ENCODE measurements around the gene TNFSF12. TPM values are rescaled to one million over a fixed set of nuclear protein-coding genes. Genes with fewer than 3 reads are reported as not detected.

The TNFSF12 gene
- total and polyA plus RNA-seq, 9 of the 15 experiments (the other 6 are each of a cell fraction or from before 2014, with no cell fraction given), result 0.03 to 0.95 (median 0.19) TPM; not detected in 3

DNA sequence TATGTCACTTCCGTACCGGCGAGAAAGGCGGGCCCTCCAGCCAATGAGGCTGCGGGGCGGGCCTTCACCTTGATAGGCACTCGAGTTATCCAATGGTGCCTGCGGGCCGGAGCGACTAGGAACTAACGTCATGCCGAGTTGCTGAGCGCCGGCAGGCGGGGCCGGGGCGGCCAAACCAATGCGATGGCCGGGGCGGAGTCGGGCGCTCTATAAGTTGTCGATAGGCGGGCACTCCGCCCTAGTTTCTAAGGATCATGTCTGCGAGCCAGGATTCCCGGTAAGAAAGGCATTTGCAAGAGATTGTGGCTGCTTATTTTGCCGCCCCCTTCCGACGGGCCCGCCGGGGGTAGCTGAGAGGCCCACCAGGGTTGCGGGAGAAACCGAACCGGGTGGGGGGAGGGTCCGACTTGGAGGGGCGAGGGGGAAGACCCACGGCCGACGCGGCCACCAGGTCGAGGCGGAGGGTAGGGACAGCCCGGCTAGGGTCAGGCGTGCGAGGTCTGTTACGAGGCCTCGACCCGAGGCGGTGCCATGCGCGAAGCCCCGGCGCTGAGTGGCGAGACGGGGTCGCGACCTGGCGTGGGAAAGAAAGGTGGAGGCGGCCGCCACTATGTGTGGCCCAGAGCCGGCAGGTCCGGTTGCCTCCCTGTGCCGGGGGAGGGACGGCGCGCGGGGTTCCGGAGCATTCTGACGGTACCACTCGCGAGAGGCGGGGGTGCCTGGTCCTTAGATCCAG is 23.9 kb downstream of the TNFSF12 start (continued):
- TF ChIP-seq, protein P1, sequence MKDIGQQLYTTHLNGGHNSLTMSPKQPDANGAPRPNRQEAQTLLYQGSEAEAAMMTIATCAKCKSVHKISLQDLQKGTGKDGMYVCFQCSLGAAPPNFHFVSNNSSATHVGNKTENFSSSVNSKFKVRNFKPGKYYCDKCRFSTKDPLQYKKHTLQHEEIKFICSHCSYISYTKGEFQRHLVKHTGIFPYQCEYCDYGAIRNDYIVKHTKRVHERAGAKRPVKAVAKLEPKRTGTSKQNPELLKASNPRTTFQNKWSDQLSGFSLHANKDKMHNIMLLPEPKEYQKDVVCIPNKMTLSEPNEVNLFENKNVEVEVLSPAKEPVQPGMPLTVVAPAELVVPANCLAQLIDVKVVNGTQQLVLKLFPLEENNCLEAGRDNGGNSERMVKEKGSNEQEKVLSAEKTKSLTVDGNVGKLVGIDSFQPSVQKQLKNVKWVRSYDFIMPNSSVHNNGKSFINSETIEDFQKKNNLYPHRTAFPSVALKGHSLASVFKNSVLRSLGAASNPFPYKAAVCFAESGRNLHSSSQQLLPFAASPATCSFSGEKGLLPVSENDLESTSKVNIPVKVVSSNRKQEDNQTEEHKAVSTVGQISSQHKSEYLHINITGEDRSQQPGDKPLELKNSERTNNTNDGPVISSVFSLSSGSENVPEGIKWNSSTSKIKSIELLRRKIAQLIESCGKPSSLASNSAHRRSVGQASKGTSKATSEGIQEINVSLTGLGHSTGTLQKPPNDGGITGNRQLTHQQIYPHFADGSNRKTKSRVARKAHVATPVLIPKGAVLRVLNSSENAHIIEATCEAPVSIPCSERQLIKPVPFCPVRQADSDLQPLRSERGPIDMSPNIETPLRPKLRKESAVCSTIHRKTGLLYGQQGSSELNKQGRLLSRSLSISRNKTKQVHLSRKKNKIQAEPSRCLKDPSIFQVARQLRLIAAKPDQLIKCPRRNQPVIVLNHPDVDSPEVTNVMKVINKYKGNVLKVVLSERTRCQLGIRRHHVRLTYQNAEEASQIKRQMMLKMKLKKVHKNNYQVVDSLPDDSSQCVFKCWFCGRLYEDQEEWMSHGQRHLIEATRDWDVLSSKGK (CRISPR knock-in tag; IDR thresholded peaks at IDR 0.05), result no peak
- 0 out of 2 replicates have a peak, but pooled peaks have one; percentile 45 for TF ChIP-seq SAFB (IDR thresholded peaks at IDR 0.05; ENCODE audit: borderline replicate concordance, low read depth, low read length)
- no peak for TF ChIP-seq NR2C1 (IDR thresholded peaks at IDR 0.05)
- TF ChIP-seq NR2C1 (tag; IDR thresholded peaks at IDR 0.05), result no peak
- 0 out of 3 replicates have a peak, but pooled peaks of 1 of the 2 experiments have one; percentile 24 for TF ChIP-seq CBX3 (IDR thresholded peaks at IDR 0.05; ENCODE audit: borderline replicate concordance in 1 of 2, low read length in 2 of 2)
- TF ChIP-seq E2F1 (CRISPR knock-in tag; IDR thresholded peaks at IDR 0.05), result peak; percentile 59; the same call in 1 of the 2 replicates
- no peak for TF ChIP-seq E2F3 (CRISPR knock-in tag; IDR thresholded peaks at IDR 0.05)
- TF ChIP-seq HMG20B (CRISPR knock-in tag; IDR thresholded peaks at IDR 0.05), result no peak
- no peak for TF ChIP-seq ZNF121 (CRISPR knock-in tag; conservative IDR thresholded peaks at IDR 0.05)
- no peak for TF ChIP-seq ZBTB1 (CRISPR knock-in tag; IDR thresholded peaks at IDR 0.05; ENCODE audit: borderline replicate concordance, low read depth)
- TF ChIP-seq ZNF436 (CRISPR knock-in tag; IDR thresholded peaks at IDR 0.05), result no peak
- peak; percentile 21; the same call in 1 of the 2 replicates for TF ChIP-seq EGR1 (conservative IDR thresholded peaks at IDR 0.05)
- no peak for TF ChIP-seq NBN (IDR thresholded peaks at IDR 0.05; ENCODE audit: low read depth)
- no peak for TF ChIP-seq ZC3H8 (IDR thresholded peaks at IDR 0.05)
- TF ChIP-seq SIN3B (IDR thresholded peaks at IDR 0.05; ENCODE audit: low read depth), result no peak
- TF ChIP-seq BRD4 (IDR thresholded peaks at IDR 0.05), result peak; percentile 98
- no peak for TF ChIP-seq E2F4 (CRISPR knock-in tag; IDR thresholded peaks at IDR 0.05; ENCODE audit: low read depth)
